Measurements from ENCODE around the gene RAB3GAP2. TPM values are rescaled to one million over a fixed set of nuclear protein-coding genes. Genes with fewer than 3 reads are reported as not detected.

RAB3GAP2 gene
- total RNA-seq, 1 experiment from 2014 or later, result 64.3 TPM

GRCh38 chr1:220166853-220167252, 105.4 kb downstream of the RAB3GAP2 start (continued):
- TF ChIP-seq, protein P1, sequence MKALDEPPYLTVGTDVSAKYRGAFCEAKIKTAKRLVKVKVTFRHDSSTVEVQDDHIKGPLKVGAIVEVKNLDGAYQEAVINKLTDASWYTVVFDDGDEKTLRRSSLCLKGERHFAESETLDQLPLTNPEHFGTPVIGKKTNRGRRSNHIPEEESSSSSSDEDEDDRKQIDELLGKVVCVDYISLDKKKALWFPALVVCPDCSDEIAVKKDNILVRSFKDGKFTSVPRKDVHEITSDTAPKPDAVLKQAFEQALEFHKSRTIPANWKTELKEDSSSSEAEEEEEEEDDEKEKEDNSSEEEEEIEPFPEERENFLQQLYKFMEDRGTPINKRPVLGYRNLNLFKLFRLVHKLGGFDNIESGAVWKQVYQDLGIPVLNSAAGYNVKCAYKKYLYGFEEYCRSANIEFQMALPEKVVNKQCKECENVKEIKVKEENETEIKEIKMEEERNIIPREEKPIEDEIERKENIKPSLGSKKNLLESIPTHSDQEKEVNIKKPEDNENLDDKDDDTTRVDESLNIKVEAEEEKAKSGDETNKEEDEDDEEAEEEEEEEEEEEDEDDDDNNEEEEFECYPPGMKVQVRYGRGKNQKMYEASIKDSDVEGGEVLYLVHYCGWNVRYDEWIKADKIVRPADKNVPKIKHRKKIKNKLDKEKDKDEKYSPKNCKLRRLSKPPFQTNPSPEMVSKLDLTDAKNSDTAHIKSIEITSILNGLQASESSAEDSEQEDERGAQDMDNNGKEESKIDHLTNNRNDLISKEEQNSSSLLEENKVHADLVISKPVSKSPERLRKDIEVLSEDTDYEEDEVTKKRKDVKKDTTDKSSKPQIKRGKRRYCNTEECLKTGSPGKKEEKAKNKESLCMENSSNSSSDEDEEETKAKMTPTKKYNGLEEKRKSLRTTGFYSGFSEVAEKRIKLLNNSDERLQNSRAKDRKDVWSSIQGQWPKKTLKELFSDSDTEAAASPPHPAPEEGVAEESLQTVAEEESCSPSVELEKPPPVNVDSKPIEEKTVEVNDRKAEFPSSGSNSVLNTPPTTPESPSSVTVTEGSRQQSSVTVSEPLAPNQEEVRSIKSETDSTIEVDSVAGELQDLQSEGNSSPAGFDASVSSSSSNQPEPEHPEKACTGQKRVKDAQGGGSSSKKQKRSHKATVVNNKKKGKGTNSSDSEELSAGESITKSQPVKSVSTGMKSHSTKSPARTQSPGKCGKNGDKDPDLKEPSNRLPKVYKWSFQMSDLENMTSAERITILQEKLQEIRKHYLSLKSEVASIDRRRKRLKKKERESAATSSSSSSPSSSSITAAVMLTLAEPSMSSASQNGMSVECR (CRISPR knock-in tag; IDR thresholded peaks at IDR 0.05; ENCODE audit: borderline replicate concordance), result no peak
- TF ChIP-seq ZNF532 (CRISPR knock-in tag; IDR thresholded peaks at IDR 0.05; ENCODE audit: borderline replicate concordance), result no peak

DNA sequence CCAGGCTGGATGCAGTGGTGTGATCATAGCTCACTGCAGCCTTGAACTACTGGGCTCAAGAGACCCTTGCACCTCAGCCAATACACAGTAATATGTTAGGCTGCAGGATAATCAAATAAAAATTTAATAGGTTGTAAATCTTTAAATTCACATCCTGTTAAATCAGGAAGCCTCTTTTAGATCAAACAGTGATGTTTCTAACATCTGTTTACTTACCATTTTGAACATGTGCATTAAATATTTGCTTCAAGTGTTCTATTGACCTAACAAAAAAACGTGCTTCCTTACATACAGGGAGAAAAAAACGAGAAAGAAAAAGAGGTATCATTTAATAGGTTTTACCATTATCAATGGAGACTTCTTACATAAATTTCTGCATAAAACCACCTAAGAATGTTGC, 107.7 kb downstream of the RAB3GAP2 start:
- ChIA-PET CTCF (interaction anchor here (1.0 kb wide), 1 partner anchor 41 kb away, joined by 3 read pairs; no protein-coding TSS in a partner anchor), POLR2A (interaction anchor here (0.7 kb wide), 1 partner anchor 206 kb away, joined by 4 read pairs; no protein-coding TSS in a partner anchor)
- H3K4me3 Mint-ChIP-seq, result no peak overlapping the region
- H3K36me3 Mint-ChIP-seq, result peaks cover 40% of the 10 kb centered on the region
- no peaks in the 10 kb centered on the region for H3K9me3 Mint-ChIP-seq
- H3K27me3 Mint-ChIP-seq (ENCODE audit: low read depth), result no peaks in the 10 kb centered on the region
- no peaks in the 10 kb centered on the region for H3K4me1 Mint-ChIP-seq
- no peak for ATAC-seq
- DNase-seq (ENCODE audit: low spot score), result no peak
- H3K27ac Mint-ChIP-seq, result no peak overlapping the region
- TF ChIP-seq PRDM15 (CRISPR knock-in tag; IDR thresholded peaks at IDR 0.05), result no peak
- TF ChIP-seq ZNF317 (CRISPR knock-in tag; IDR thresholded peaks at IDR 0.05; ENCODE audit: borderline replicate concordance, low read depth), result no peak
- TF ChIP-seq CREB1 (CRISPR knock-in tag; IDR thresholded peaks at IDR 0.05), result no peak
- TF ChIP-seq ZNF121 (CRISPR knock-in tag; IDR thresholded peaks at IDR 0.05), result no peak
- TF ChIP-seq NFE2L1 (CRISPR knock-in tag; IDR thresholded peaks at IDR 0.05), result no peak
- TF ChIP-seq, protein P2, sequence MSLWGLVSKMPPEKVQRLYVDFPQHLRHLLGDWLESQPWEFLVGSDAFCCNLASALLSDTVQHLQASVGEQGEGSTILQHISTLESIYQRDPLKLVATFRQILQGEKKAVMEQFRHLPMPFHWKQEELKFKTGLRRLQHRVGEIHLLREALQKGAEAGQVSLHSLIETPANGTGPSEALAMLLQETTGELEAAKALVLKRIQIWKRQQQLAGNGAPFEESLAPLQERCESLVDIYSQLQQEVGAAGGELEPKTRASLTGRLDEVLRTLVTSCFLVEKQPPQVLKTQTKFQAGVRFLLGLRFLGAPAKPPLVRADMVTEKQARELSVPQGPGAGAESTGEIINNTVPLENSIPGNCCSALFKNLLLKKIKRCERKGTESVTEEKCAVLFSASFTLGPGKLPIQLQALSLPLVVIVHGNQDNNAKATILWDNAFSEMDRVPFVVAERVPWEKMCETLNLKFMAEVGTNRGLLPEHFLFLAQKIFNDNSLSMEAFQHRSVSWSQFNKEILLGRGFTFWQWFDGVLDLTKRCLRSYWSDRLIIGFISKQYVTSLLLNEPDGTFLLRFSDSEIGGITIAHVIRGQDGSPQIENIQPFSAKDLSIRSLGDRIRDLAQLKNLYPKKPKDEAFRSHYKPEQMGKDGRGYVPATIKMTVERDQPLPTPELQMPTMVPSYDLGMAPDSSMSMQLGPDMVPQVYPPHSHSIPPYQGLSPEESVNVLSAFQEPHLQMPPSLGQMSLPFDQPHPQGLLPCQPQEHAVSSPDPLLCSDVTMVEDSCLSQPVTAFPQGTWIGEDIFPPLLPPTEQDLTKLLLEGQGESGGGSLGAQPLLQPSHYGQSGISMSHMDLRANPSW (CRISPR knock-in tag; conservative IDR thresholded peaks at IDR 0.05; ENCODE audit: low read depth), result no peak
- no peak for TF ChIP-seq SOX15 (CRISPR knock-in tag; IDR thresholded peaks at IDR 0.05)
- TF ChIP-seq ZNF138 (CRISPR knock-in tag; conservative IDR thresholded peaks at IDR 0.05), result no peak
- TF ChIP-seq, protein P3, sequence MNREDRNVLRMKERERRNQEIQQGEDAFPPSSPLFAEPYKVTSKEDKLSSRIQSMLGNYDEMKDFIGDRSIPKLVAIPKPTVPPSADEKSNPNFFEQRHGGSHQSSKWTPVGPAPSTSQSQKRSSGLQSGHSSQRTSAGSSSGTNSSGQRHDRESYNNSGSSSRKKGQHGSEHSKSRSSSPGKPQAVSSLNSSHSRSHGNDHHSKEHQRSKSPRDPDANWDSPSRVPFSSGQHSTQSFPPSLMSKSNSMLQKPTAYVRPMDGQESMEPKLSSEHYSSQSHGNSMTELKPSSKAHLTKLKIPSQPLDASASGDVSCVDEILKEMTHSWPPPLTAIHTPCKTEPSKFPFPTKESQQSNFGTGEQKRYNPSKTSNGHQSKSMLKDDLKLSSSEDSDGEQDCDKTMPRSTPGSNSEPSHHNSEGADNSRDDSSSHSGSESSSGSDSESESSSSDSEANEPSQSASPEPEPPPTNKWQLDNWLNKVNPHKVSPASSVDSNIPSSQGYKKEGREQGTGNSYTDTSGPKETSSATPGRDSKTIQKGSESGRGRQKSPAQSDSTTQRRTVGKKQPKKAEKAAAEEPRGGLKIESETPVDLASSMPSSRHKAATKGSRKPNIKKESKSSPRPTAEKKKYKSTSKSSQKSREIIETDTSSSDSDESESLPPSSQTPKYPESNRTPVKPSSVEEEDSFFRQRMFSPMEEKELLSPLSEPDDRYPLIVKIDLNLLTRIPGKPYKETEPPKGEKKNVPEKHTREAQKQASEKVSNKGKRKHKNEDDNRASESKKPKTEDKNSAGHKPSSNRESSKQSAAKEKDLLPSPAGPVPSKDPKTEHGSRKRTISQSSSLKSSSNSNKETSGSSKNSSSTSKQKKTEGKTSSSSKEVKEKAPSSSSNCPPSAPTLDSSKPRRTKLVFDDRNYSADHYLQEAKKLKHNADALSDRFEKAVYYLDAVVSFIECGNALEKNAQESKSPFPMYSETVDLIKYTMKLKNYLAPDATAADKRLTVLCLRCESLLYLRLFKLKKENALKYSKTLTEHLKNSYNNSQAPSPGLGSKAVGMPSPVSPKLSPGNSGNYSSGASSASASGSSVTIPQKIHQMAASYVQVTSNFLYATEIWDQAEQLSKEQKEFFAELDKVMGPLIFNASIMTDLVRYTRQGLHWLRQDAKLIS (CRISPR knock-in tag; IDR thresholded peaks at IDR 0.05; ENCODE audit: borderline replicate concordance), result no peak
- TF ChIP-seq NR1H2 (CRISPR knock-in tag; IDR thresholded peaks at IDR 0.05), result no peak
- TF ChIP-seq, protein P4, sequence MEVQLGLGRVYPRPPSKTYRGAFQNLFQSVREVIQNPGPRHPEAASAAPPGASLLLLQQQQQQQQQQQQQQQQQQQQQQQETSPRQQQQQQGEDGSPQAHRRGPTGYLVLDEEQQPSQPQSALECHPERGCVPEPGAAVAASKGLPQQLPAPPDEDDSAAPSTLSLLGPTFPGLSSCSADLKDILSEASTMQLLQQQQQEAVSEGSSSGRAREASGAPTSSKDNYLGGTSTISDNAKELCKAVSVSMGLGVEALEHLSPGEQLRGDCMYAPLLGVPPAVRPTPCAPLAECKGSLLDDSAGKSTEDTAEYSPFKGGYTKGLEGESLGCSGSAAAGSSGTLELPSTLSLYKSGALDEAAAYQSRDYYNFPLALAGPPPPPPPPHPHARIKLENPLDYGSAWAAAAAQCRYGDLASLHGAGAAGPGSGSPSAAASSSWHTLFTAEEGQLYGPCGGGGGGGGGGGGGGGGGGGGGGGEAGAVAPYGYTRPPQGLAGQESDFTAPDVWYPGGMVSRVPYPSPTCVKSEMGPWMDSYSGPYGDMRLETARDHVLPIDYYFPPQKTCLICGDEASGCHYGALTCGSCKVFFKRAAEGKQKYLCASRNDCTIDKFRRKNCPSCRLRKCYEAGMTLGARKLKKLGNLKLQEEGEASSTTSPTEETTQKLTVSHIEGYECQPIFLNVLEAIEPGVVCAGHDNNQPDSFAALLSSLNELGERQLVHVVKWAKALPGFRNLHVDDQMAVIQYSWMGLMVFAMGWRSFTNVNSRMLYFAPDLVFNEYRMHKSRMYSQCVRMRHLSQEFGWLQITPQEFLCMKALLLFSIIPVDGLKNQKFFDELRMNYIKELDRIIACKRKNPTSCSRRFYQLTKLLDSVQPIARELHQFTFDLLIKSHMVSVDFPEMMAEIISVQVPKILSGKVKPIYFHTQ (CRISPR knock-in tag; IDR thresholded peaks at IDR 0.05), result no peak
